NOMO-1 treated with DMSO at 0.1 percent for 48 hours (cell line): ENCODE results near the gene XKR8.

Source experiments
- DNase-seq: peaks from one replicate; lab custom pipeline; 2025; ENCODE audit not compliant: unreplicated experiment; lab: John Stamatoyannopoulos, UW

Gene XKR8

GRCh38 chr1:27955076-27955475 lies 4.7 kb upstream of the XKR8 start:
- DNase-seq = no peak

DNA sequence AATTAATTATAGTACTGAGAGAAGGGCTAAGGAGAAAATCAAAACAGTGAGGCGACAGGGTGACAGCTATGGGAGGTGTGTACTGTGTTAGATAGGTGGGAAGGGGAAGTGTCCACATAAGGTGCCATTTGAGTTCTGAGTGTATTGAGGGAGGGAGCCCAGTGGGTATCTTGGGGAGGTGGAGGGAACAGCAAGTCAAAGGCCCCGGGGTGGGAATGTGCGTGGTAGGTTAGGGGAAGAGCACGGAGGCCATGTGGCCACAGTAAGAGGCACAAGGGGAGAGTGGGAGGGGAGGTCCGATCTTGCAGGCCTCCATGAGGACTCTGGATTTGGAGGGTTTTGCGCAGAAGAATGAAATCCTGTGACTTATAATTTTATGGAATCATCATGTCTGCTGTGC lies 3.0 kb upstream of the XKR8 start:
- no peak for DNase-seq

DNA sequence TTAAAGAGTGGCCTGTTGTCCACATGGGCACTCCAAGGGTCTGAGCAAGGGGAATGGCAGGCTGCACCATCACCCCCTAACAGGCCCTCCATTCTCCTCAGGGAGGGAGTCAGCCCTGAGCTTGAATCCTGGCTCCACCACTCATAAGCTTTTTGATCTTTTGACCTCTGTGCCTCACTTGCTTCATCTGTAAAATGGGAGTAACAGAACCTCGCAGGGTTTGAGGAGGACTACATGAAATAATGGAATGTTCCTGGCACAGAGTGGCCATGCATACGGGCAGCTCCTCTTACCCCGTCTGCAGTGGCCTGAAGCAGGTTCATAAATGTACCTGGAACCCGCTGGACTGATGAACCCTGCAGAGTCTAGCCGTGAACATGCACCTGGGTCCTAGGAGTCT lies 2.1 kb upstream of the XKR8 start:
- no peak for DNase-seq

- DNase-seq = no peak
These were observed 1.3 kb upstream of the XKR8 start for GRCh38 chr1:27958513-27958912.

GRCh38 chr1:27960762-27961645 lies 1.2 kb downstream of the XKR8 start:
- DNase-seq = no peak

- DNase-seq = no peak
These were observed 2.0 kb downstream of the XKR8 start for GRCh38 chr1:27961646-27962221.

DNA sequence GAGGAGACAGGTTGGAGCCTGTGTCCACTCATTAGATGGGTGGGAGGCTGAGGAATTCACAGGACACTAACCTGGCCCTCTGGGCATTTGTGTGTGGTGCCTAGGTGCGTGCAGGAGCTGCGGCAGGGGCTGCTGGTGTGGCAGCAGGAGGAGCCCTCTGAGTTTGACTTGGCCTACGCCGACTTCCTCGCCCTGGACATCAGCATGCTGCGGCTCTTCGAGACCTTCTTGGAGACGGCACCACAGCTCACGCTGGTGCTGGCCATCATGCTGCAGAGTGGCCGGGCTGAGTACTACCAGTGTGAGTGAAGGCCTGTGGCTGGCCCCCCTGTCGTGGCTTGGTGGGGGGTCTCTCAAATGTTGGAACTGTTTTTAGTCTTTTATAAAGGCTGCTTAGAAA lies 3.6 kb downstream of the XKR8 start:
- DNase-seq = no peak

GRCh38 chr1:27966402-27967105 lies 6.8 kb downstream of the XKR8 start:
- no peak for DNase-seq

DNA sequence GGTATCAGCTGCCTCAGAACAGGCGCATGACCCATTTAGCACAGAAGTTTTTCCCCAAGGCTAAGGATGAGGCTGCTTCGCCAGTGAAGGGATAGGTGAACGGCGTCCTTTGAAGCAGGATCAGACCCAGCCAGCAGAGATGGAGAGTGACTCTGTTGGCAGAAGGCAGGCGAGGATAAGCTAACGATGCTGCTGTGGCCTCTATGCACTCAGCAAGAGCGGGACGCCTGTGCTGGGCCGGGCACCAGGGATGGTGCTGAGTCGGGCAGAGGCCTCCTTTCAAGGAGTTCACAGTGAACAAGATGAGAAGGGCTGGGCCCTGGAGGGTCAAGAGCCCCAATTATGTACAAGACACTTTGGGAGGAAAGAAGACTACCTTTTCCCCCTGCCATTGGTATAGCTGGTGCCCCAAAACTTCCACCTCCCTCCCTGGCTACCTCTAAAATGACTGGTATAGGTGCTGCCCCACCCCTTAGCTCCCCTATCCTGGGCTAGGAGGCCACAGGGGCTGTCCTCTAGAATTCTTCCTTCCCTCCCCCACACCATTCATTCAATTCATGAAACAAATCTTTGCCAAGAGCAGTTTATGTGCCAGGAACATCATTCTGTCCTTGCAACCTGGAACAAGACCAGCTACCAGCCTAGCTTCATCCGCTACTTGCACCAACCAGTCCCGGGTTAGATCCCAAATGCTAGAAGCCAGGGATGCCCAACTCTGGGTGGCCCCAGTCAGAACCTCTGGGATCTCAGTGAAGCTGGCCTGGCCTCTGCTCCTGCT lies 7.5 kb downstream of the XKR8 start:
- DNase-seq = no peak

GRCh38 chr1:27967884-27968466 lies 8.2 kb downstream of the XKR8 start:
- no peak for DNase-seq

DNA sequence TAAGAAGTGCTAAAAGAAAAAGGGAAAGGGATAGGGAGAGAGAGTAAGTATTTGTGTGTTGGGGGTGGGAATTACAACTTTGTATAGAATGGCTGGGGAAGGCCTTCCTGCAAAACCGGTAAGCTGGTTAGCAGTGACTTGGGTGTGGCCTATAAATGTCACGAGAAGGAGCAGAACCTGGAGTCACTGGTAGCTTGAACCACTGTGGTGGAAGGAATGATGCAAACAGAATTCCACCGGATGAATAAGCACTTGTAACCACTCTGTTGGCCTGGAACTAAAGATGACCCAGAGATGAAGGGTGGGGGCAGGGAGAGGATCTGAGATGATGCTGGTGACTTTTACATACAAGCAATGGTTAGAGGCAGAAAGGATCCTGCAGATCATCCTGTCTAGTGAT lies 8.9 kb downstream of the XKR8 start:
- no peak for DNase-seq

GRCh38 chr1:27970401-27970800 lies 10.6 kb downstream of the XKR8 start:
- DNase-seq = no peak

DNA sequence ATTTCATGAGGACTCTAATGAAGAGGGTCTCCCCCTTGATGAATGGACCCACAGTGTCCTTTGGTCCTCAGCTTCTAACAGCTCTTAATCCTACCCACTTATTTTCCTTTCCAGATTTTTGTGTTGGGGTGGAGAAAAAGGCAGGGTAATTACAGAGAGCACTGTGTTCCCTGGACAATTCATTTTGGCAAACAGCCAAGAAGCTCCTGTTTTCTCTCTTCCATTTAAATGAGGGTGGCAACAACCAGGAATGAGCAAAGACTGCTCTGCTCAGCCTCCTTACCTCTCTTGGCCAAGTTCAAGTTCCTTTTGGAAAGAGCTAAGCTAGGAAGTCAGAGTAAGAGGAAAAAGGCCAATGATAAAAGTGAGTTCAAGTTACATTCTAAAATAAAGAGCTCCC lies 11.9 kb downstream of the XKR8 start:
- DNase-seq = no peak

GRCh38 chr1:27972141-27972540 lies 12.4 kb downstream of the XKR8 start:
- no peak for DNase-seq

DNA sequence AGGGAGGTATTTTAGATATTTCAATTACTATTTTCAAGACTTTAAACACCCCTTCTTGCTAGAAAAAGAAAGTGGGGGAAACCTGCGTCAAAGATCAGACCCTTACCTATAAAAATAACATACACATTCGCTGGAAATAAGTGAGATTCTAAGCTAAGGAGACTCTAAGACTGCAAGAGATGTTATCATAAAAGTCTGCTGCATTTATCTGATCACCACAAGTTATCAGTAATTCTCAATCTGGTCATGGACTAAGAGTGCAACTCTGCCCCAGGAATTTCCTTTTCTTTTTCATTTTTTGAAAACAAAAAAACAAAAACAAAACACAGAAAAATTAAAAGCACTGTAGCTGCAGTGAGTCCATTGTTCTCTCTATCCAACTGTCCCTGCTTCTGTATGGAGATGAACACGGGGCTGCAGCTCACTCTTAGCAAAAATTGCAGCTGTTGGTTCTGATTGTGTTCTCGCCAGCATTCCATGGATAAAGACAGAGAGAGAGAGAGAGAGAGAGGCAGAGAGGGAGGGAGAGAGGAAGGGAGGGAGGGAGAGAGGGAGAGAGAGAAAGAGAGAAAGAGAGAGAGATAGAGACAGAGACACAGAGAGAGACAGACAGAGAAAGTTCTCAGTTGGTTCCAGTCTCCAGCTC lies 14.1 kb downstream of the XKR8 start:
- no peak for DNase-seq

DNA sequence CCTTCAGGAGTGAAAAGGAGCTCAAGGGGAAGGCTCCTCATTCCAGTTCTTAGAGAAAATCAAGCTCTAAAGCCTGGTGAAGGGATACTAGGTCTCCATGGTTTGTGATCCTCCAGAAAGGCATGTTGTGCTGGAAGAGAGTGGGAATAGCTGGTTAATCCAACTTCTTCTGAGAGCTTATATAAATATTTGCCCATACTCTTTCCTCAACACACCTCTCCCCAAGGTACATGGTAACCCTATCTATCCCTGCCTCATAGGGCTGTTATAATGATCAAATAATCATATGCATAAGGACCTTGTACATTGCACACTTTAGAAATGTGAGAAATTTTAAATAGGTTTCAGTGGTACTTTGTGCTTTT lies 14.6 kb downstream of the XKR8 start:
- no peak for DNase-seq

- DNase-seq = peak; percentile 86
These were observed 19.5 kb downstream of the XKR8 start for GRCh38 chr1:27979151-27979858.

GRCh38 chr1:27979859-27980201 lies 20.1 kb downstream of the XKR8 start:
- no peak for DNase-seq

DNA sequence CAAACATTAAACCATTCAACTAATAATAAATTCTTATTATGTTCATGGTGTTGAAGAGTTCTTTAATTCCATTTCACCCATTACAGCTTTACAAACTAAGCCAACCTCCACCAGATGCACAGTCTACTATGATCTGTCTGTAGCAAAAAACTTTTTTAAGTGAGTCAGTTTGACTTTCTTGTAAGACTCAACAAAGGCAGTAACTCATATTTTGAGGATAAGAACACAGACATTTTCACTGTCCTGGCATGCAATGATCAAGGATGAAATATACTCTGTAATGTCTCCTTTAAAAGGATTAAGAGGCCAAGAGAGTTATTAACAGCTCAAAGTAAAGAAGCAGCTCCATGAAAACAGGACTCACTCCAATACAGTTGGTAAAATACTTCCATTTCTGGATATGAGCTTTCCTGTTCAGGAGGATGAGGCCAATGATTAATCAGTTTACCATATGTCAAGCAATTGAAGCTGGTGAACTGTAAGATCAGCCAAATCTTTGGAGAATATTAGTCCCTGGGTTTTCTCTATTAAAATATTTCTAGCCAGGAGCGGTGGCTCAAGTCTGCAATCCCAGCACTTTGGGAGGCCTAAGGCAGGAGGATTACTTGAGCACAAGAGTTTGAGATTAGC lies 20.6 kb downstream of the XKR8 start:
- DNase-seq = no peak

- DNase-seq = no peak
These were observed 21.4 kb downstream of the XKR8 start for GRCh38 chr1:27981145-27981544.
